ENCODE measurements around the gene GSG1L.

GRCh38 chr16:28090646-28091377 is 27.3 kb upstream of the GSG1L start:
- TF ChIP-seq CTCF (conservative IDR thresholded peaks at IDR 0.05) (no peak; the same call in 1 of the 2 replicates), ZFX (IDR thresholded peaks at IDR 0.05) (no peak)

All from C4-2B (cell line).